Measurements from ENCODE around the gene LRRC57. TPM values are rescaled to one million over a fixed set of nuclear protein-coding genes. Genes with fewer than 3 reads are reported as not detected.

LRRC57 gene
- total RNA-seq, result 25.0 and 28.4 TPM in 2 replicates

DNA sequence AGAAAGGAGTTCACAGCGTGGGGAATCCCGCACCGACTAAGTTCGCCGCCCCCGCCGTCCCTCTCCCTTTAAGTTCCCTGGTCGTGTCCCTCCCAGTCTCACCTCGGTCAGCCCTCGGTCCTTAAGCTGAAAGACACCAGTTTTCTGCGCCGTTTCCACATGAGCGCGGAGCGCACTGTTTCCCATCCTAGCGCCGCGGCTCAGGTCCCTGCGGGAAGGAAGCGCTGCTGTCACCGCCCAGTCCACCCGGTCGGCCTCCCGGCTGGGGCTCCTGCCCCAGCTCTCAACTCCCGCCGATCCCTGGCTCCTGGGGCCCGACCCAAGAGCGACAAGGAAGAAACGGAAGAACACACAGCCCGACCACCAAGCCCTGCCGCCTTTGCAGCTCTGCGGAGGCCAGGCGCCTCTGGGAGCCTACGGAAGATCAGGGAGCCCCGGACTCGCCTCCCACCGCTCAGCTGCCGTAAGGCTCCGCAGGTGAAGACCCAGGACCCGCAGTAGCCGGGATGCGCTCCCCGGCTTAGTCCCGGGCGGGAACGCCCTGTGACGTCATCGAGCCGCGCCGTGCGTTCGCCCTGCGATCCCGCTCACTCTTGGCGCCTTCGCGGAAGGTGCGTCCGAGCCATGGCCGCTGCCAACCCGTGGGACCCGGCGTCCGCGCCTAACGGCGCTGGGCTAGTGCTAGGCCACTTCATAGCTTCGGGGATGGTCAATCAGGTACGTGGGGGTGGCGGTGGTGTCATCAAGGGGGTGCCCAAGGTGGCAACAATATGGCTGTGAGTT, at the start of gene LRRC57, which contains the start of gene HAUS2:
TSS of gene LRRC57 (minus strand) at position 545 of the 783 bp plus-strand sequence. CDS start at position 186, 359 bp downstream.
TSS of gene HAUS2 (plus strand) at position 590 of the 783 bp plus-strand sequence. CDS start at position 625, 35 bp downstream.

DNA sequence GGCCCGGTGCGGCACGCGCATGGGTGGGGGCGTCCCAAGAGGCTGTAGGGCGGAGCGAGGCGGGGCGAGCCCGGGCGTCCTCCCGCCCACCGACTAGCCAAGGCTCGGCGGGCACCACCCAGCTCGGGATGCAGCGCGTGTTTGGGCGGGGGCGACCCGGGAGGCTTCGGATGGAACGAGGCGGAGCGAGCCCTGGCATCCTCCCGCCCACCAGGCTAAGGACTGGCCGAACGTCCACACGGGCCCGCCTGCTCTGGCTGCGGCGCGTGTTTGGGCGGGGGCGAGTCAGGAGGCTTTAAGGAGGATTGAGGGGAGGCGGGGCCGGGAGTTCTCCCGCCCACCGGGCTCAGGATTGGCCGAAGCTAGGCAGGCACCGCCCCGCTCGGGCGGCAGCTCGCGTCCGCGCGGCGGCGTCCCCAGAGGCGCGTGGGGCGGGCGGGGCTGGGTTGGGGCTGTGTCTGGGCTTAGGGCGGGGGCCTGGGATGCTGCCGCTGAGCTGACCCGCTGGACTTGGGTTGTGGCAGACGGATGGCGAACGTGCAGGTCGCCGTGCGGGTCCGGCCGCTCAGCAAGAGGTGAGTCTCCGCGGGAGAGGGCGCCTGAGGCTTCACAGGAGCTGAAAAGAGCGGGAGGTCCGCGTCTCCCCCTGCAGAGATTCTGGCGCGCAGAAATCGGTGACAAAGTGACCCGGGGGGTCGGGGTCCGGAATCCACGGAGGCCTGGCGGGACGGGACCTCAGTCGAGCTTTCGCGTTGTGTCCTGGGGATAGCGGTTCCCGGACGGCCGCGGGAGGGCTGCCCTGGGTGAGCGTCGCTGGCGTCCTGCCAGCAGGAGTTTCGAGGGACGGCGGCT, 26.8 kb upstream of the LRRC57 start, which contains the start of gene STARD9:
TSS of gene STARD9 (plus strand) at position 419 of the 852 bp plus-strand sequence. CDS start at position 529, 110 bp downstream.

DNA sequence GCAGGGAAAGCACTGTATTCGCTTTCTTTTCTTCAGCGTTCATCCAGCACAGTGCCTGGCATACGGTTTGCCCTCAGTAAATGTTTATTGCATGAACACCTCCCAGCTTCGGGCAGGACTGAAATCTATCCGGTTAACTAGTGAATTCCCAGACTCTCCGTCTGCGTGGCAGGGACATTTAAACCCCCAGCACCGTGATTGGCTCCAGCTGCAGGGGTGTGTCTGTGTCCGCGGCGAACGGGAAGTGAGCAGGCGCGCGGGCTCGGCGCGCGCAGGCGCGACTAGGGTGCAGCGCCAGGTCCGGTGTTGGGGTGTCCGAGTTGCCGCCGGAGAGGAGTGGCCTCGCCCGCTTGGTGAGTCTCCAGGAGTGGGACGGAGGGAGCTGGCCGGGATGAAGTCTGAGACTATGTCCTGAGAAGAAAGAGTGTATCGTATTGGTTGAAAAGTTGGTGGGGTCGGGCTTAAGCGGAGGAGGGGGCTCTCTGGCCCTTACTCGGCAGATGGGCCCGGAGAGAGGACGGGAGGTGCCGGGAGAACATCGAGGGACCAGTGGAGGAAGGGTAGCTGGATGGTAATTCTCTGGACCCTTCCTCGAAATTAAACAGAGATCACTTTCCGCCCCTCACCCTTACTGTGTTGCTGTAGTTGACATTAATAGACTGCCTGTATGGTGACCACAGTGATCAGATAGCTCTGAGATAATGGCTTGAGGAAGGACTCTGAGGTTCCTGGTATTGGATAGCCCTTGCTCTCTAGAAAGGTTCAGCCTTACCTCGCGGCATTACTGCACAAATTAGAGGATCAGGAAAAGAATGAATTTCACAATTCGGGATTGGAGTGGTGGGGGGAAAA, 53.0 kb downstream of the LRRC57 start, which contains the start of gene SNAP23:
TSS of gene SNAP23 (plus strand) at position 274 of the 852 bp plus-strand sequence. CDS start 16,213 bp downstream, outside the sequence.

DNA sequence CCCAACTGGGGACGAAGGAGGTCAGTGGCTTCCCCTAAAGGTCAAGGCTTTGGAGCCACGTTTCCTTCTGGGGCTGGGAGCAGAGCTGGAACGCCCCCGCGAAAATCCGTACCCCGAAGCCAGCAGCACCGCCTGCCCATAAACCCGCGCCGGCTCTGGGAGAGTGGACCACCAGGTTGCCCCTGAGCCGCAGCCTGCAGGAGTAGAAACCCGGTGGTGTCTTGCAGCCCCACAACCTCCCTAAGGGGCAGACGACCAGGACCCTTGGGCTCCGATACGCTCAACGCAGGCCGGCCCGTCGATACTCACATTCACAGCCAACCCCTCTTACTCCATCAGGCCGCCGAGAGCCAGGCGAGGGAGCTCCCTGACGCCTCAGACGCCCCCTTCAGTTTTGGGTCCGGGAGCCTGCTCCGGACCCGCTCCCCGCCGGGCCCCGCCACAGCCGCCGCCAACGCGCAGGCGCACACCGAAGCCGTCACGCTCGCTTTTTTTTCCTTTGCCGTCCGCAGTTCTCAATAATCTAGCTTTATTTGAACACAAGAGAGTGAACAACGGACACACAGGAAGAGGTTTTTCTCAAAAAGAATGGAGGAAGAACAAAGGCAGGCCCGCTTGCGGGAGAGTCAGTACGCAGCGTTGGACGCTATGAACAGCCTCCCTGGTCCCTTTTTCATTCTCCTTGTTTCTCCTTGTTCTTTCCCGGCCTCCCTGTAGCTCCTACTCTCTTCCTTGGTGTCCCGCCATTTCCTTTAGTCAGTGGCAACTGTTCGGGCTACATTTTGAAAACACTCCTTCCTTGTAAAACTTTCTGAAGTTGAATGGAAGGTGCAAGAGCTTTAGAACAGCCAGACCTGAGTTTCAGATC, 57.7 kb downstream of the LRRC57 start, which contains the start of gene ZNF106:
TSS of gene ZNF106 (minus strand) at position 471 of the 868 bp plus-strand sequence. CDS start 18,852 bp downstream, outside the sequence.

Other genes with a start within 250 kb of the LRRC57 start
- gene CAPN3, start 189.3 kb downstream of the LRRC57 start, total RNA-seq, result 0.27 and 0.57 TPM in 2 replicates
- 103 and 107 TPM in 2 replicates for gene ZNF106, start 57.7 kb downstream of the LRRC57 start, total RNA-seq
- gene SNAP23, start 53.2 kb downstream of the LRRC57 start, total RNA-seq, result 247 and 250 TPM in 2 replicates
- gene HAUS2, start within 50 bp of the LRRC57 start, total RNA-seq, result 71.7 and 83.9 TPM in 2 replicates
- 13.2 and 15.2 TPM in 2 replicates for gene STARD9, start 26.8 kb upstream of the LRRC57 start, total RNA-seq
- 9.0 and 13.0 TPM in 2 replicates for gene CDAN1, start 188.3 kb upstream of the LRRC57 start, total RNA-seq

Measured in thoracic aorta endothelial cell (primary cell).